ENCODE measurements around the gene FAM240A.

FAM240A gene

GRCh38 chr3:46613313-46614005, 1.1 kb downstream of the FAM240A start:
- TF ChIP-seq CTCF (IDR thresholded peaks at IDR 0.05; ENCODE audit: low read depth, low read length, poor library complexity, severe bottlenecking), result no peak
- TF ChIP-seq EZH2phosphoT487 (IDR thresholded peaks at IDR 0.05; ENCODE audit: borderline replicate concordance, low read length), result no peak
- Histone ChIP-seq H3K9me2 (replicated peaks; ENCODE audit: control insufficient read depth, low read length) (no peaks in the 10 kb centered on the region), H3K79me2 (ENCODE audit: control insufficient read depth, low read length) (no peaks in the 10 kb centered on the region), H3K36me3 (ENCODE audit: control insufficient read depth, low read length) (no peaks in the 10 kb centered on the region), H3K4me2 (ENCODE audit: low read length) (no peak overlapping the region), H3F3A (ENCODE audit: control insufficient read depth, insufficient read depth) (no peaks in the 10 kb centered on the region), H3K27ac (ENCODE audit: low read depth, low read length) (no peak overlapping the region), H3K4me3 (ENCODE audit: low read length) (no peak overlapping the region), H3K27me3 (ENCODE audit: control insufficient read depth, low read length) (peaks cover 29% of the 10 kb centered on the region), H3K9me3 (ENCODE audit: control insufficient read depth, insufficient read depth, low read length) (no peaks in the 10 kb centered on the region), H3K4me1 (ENCODE audit: control insufficient read depth, low read length) (no peaks in the 10 kb centered on the region), H4K20me1 (ENCODE audit: control insufficient read depth, insufficient read depth, low read depth, low read length) (no peaks in the 10 kb centered on the region)

GRCh38 chr3:46614431-46614830, 2.1 kb downstream of the FAM240A start:
- H3F3A ChIP-seq (ENCODE audit: control insufficient read depth, insufficient read depth), result no peaks in the 10 kb centered on the region
- no peak overlapping the region for H3K27ac ChIP-seq (ENCODE audit: low read depth, low read length)
- H3K4me1 ChIP-seq (ENCODE audit: control insufficient read depth, low read length), result no peaks in the 10 kb centered on the region
- no peak overlapping the region for H3K4me2 ChIP-seq (ENCODE audit: low read length)
- H3K4me3 ChIP-seq (ENCODE audit: low read length), result no peak overlapping the region
- H3K36me3 ChIP-seq (ENCODE audit: control insufficient read depth, low read length), result no peaks in the 10 kb centered on the region
- peaks cover 26% of the 10 kb centered on the region for H3K27me3 ChIP-seq (ENCODE audit: control insufficient read depth, low read length)
- no peaks in the 10 kb centered on the region for H3K79me2 ChIP-seq (ENCODE audit: control insufficient read depth, low read length)
- TF ChIP-seq EZH2phosphoT487 (IDR thresholded peaks at IDR 0.05; ENCODE audit: borderline replicate concordance, low read length) (no peak), CTCF (IDR thresholded peaks at IDR 0.05; ENCODE audit: low read depth, low read length, poor library complexity, severe bottlenecking) (no peak)
- no peaks in the 10 kb centered on the region for H3K9me3 ChIP-seq (ENCODE audit: control insufficient read depth, insufficient read depth, low read length)
- H3K9me2 ChIP-seq (replicated peaks; ENCODE audit: control insufficient read depth, low read length), result no peaks in the 10 kb centered on the region
- H4K20me1 ChIP-seq (ENCODE audit: control insufficient read depth, insufficient read depth, low read depth, low read length), result no peaks in the 10 kb centered on the region

- no peaks in the 10 kb centered on the region for H3K36me3 ChIP-seq (ENCODE audit: control insufficient read depth, low read length)
- no peaks in the 10 kb centered on the region for H3K4me1 ChIP-seq (ENCODE audit: control insufficient read depth, low read length)
- no peak overlapping the region for H3K4me2 ChIP-seq (ENCODE audit: low read length)
- H3K79me2 ChIP-seq (ENCODE audit: control insufficient read depth, low read length), result no peaks in the 10 kb centered on the region
- TF ChIP-seq CTCF (IDR thresholded peaks at IDR 0.05; ENCODE audit: low read depth, low read length, poor library complexity, severe bottlenecking), result no peak
- TF ChIP-seq EZH2phosphoT487 (IDR thresholded peaks at IDR 0.05; ENCODE audit: borderline replicate concordance, low read length), result no peak
- peaks cover 26% of the 10 kb centered on the region for H3K27me3 ChIP-seq (ENCODE audit: control insufficient read depth, low read length)
- no peaks in the 10 kb centered on the region for H4K20me1 ChIP-seq (ENCODE audit: control insufficient read depth, insufficient read depth, low read depth, low read length)
- H3K27ac ChIP-seq (ENCODE audit: low read depth, low read length), result no peak overlapping the region
- no peak overlapping the region for H3K4me3 ChIP-seq (ENCODE audit: low read length)
- no peaks in the 10 kb centered on the region for H3K9me2 ChIP-seq (replicated peaks; ENCODE audit: control insufficient read depth, low read length)
- H3F3A ChIP-seq (ENCODE audit: control insufficient read depth, insufficient read depth), result no peaks in the 10 kb centered on the region
- no peaks in the 10 kb centered on the region for H3K9me3 ChIP-seq (ENCODE audit: control insufficient read depth, insufficient read depth, low read length)
Measured at GRCh38 chr3:46615050-46615775, 2.9 kb downstream of the FAM240A start.

All from DOHH2 (cell line).